Fibroblast of lung (primary cell): Measurements from ENCODE around the gene TBL1X. TPM values are rescaled to one million over a fixed set of nuclear protein-coding genes. Genes with fewer than 3 reads are reported as not detected.

Experiments
- DNase-seq, 2 donors: peaks; one replicate each; pipeline versions ENCODE4 v3.0.0 to v3.0.0-alpha.2; 2010; ENCODE audit warnings: low read depth in 2 of 2
- H2AFZ ChIP-seq: 2 replicates; pipeline ENCODE4 v1.5.1; 2012; ENCODE audit warnings: low read length, control low read depth, inconsistent platforms
- H3K27ac ChIP-seq: 2 replicates; pipeline ENCODE4 v1.5.1; 2011; ENCODE audit warnings: low read length, control low read depth; ENCODE audit not compliant: insufficient read depth
- H3K27me3 ChIP-seq: 2 replicates; pipeline ENCODE4 v1.5.1; 2011; ENCODE audit warnings: mild to moderate bottlenecking, low read length; ENCODE audit not compliant: control insufficient read depth, insufficient read depth
- H3K36me3 ChIP-seq: 2 replicates; pipeline ENCODE4 v1.5.1; 2011; ENCODE audit warnings: low read length; ENCODE audit not compliant: control insufficient read depth, insufficient read depth
- H3K4me1 ChIP-seq: 2 replicates; pipeline ENCODE4 v1.5.1; 2011; ENCODE audit warnings: low read length; ENCODE audit not compliant: control insufficient read depth, insufficient read depth; ENCODE audit errors: extremely low read depth
- H3K4me2 ChIP-seq: 2 replicates; pipeline ENCODE4 v1.5.1; 2011; ENCODE audit warnings: low read length, control low read depth; ENCODE audit not compliant: insufficient read depth; ENCODE audit errors: extremely low read depth
- H3K4me3 ChIP-seq, 4 experiments: fragments of 200-600 bp in 1 of 4; sonication (generic) in 1 of 4; replicated peaks in 1 of 4; 2 replicates each; pipeline ENCODE4 v1.5.1; 2011 to 2016; ENCODE audit warnings: low read length in 4 of 4, low read depth in 3 of 4, mild to moderate bottlenecking in 3 of 4, control low read depth in 2 of 4, inconsistent platforms in 1 of 4, mixed read lengths in 1 of 4; ENCODE audit not compliant: insufficient read depth in 1 of 4; ENCODE audit errors: control extremely low read depth in 1 of 4
- H3K79me2 ChIP-seq: 2 replicates; pipeline ENCODE4 v1.5.1; 2012; ENCODE audit warnings: mild to moderate bottlenecking, low read length, inconsistent platforms; ENCODE audit not compliant: control insufficient read depth, insufficient read depth
- H3K9ac ChIP-seq: 2 replicates; pipeline ENCODE4 v1.5.1; 2011; ENCODE audit warnings: mild to moderate bottlenecking, low read length, control low read depth; ENCODE audit not compliant: insufficient read depth
- H3K9me3 ChIP-seq: 2 replicates; pipeline ENCODE4 v1.5.1; 2012; ENCODE audit warnings: low read depth, low read length; ENCODE audit not compliant: control insufficient read depth, insufficient read depth
- H4K20me1 ChIP-seq: 2 replicates; pipeline ENCODE4 v1.5.1; 2011; ENCODE audit warnings: low read length; ENCODE audit not compliant: control insufficient read depth, insufficient read depth; ENCODE audit errors: extremely low read depth
- EZH2 ChIP-seq: IDR thresholded peaks from 2 replicates; pipeline ENCODE4 v1.5.1; 2012; ENCODE audit warnings: low read length, control low read depth, mild to moderate bottlenecking; ENCODE audit errors: missing control alignments
- polyA plus RNA-seq, 2 donors: library from polyadenylated mRNA; depleted of rRNA in 1 of 2; stranded (reverse) in 1 of 2; unstranded in 1 of 2; fragments of >200 nt; gene quantifications; 2 replicates each; pipeline ENCODE4 v1.2.1, GENCODE V29; 2011 to 2012; ENCODE audit warnings: missing spikeins in 1 of 2
- total RNA-seq: library from RNA; depleted of rRNA; stranded (reverse); fragments of >200 nt; gene quantifications from 2 replicates; pipeline ENCODE4 v1.2.1, GENCODE V29; 2014
- TF ChIP-seq, protein P1 (sequence below), 2 donors: IDR thresholded peaks in 1 of 2; conservative IDR thresholded peaks in 1 of 2; 1 replicate in 1 of 2; 2 replicates in 1 of 2; pipeline ENCODE4 v1.5.1; 2011 to 2012; ENCODE audit warnings: low read length in 2 of 2, control low read depth in 1 of 2, inconsistent platforms in 1 of 2, low read depth in 1 of 2, mild to moderate bottlenecking in 1 of 2

TBL1X gene
- total and polyA plus RNA-seq, 2 donors (not counting 1 experiment from before 2014, with no cell fraction given), result 25.8 to 29.4 TPM

DNA sequence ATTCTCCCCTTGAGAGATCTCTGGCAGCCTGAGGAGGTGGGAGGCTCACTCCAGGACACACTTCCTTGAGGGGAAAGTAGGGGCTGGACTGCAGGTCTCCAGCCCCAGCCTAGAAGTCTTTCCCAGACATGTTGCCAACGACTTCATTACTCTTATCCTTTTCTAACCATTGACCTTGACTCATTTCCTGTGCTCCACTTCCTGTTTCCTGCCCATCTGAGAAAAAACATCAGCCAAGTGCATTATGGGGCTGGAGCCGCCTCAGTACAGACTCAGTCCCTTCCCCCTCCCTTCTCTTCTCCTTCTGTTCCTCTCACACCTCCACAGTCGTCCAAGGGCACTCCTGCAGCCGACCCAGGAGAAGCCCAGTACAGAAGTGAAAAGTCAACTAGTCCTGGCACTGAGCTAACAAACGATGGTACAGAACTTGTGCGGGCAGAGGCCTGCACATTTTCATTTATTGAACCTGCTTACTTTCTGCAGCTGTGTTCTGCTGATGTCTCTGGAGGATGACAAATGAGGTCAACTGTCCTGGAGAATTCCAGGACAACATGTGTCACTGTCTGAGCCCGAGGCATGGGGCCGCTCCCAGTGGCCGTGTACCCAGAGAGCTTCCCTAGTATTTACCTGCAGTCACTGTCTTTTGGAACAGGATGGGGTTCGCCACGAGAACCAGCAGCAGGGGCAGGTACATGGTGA is 280.7 kb downstream of the TBL1X start:
- H3K27ac ChIP-seq, result no peak overlapping the region
- peak in 1 of 2 donors; percentile 31 for DNase-seq
- H2AFZ ChIP-seq, result no peak overlapping the region
- no peaks in the 10 kb centered on the region for H3K9me3 ChIP-seq
- H3K79me2 ChIP-seq, result no peaks in the 10 kb centered on the region
- H3K4me2 ChIP-seq, result no peak overlapping the region
- H3K4me3 ChIP-seq, result no peak overlapping the region
- no peaks in the 10 kb centered on the region for H4K20me1 ChIP-seq
- H3K36me3 ChIP-seq, result no peaks in the 10 kb centered on the region
- no peaks in the 10 kb centered on the region for H3K27me3 ChIP-seq
- no peaks in the 10 kb centered on the region for H3K4me1 ChIP-seq
- no peak for TF ChIP-seq EZH2
- TF ChIP-seq, protein P1, sequence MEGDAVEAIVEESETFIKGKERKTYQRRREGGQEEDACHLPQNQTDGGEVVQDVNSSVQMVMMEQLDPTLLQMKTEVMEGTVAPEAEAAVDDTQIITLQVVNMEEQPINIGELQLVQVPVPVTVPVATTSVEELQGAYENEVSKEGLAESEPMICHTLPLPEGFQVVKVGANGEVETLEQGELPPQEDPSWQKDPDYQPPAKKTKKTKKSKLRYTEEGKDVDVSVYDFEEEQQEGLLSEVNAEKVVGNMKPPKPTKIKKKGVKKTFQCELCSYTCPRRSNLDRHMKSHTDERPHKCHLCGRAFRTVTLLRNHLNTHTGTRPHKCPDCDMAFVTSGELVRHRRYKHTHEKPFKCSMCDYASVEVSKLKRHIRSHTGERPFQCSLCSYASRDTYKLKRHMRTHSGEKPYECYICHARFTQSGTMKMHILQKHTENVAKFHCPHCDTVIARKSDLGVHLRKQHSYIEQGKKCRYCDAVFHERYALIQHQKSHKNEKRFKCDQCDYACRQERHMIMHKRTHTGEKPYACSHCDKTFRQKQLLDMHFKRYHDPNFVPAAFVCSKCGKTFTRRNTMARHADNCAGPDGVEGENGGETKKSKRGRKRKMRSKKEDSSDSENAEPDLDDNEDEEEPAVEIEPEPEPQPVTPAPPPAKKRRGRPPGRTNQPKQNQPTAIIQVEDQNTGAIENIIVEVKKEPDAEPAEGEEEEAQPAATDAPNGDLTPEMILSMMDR (conservative IDR thresholded peaks at IDR 0.05 in 1 of 2, IDR thresholded peaks at IDR 0.05 in 1 of 2; ENCODE audit: low read depth in 1 of 2, low read length in 2 of 2), result no peak
- no peak overlapping the region for H3K9ac ChIP-seq

DNA sequence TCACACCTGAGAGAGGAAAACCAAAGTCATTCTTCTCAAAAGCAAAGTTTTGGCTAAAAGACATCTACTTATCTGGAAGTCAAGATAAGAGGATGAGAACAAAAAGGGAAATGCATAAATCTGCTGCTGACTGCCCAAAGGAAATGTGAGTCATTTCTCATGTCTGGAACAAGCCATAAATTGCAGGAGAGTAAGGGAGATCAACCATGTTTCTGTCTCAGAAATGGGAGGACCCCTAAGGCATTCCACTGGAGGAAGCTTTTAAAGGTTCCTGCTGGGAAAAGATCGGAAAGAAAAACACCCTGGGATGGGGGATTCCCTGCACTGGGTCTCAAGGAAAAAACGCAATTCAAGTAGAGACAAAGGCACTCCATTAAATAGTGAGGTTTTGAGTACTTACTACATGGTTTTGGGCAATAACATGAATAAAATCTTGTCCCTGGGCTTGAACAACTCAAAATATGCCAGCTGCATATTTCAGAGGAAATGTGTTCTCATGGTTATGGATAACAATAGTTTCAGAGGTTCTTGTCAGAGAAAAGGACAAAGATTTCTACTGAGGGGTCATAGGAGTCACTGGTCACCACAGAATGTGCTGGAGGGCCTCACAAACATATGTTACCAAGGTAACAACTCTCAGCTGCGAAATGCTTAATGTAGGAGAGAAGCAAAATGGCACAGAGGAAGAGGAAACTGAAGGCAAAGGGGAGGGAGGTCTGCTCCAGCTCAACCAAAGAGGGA is 281.5 kb downstream of the TBL1X start:
- Histone ChIP-seq H3K4me2 (no peak overlapping the region), H3K4me1 (no peaks in the 10 kb centered on the region), H4K20me1 (no peaks in the 10 kb centered on the region), H2AFZ (no peak overlapping the region), H3K36me3 (no peaks in the 10 kb centered on the region), H3K27ac (no peak overlapping the region), H3K9me3 (no peaks in the 10 kb centered on the region), H3K27me3 (no peaks in the 10 kb centered on the region), H3K4me3 (no peak overlapping the region), H3K79me2 (no peaks in the 10 kb centered on the region), H3K9ac (no peak overlapping the region)
- DNase-seq, result peak; percentile 4 to 81
- TF ChIP-seq EZH2, result no peak
- TF ChIP-seq, protein P1 (conservative IDR thresholded peaks at IDR 0.05 in 1 of 2, IDR thresholded peaks at IDR 0.05 in 1 of 2; ENCODE audit: low read depth in 1 of 2, low read length in 2 of 2), result no peak

DNA sequence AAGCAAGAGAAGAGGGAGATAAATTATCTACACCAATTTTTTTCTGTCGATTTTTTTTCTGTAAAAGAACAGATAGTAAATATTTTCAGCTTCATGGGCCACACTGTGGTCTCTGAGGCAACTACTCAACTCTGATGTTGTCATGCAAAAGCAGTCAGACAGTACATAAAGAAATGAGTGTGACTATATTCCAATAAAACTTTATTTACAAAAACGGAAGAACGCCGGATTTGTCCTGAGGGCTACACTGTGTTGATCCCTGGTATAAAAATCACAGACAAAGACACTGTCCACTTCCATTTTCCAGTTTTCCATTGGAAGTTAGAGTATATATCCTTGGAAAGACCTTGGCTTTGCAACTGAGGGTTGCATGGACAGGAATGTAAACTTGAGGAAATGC is 282.8 kb downstream of the TBL1X start:
- no peak overlapping the region for H3K4me2 ChIP-seq
- DNase-seq, result no peak
- H3K9ac ChIP-seq, result no peak overlapping the region
- H3K27ac ChIP-seq, result no peak overlapping the region
- H3K9me3 ChIP-seq, result no peaks in the 10 kb centered on the region
- no peaks in the 10 kb centered on the region for H4K20me1 ChIP-seq
- no peaks in the 10 kb centered on the region for H3K79me2 ChIP-seq
- no peaks in the 10 kb centered on the region for H3K27me3 ChIP-seq
- H3K4me3 ChIP-seq, result no peak overlapping the region
- H3K4me1 ChIP-seq, result no peaks in the 10 kb centered on the region
- no peaks in the 10 kb centered on the region for H3K36me3 ChIP-seq
- TF ChIP-seq EZH2, result no peak
- TF ChIP-seq, protein P1 (conservative IDR thresholded peaks at IDR 0.05 in 1 of 2, IDR thresholded peaks at IDR 0.05 in 1 of 2; ENCODE audit: low read depth in 1 of 2, low read length in 2 of 2), result no peak
- H2AFZ ChIP-seq, result no peak overlapping the region
